IPS-18a (cell line): Measurements from ENCODE around the gene BICRA.
A peak's percentile ranks its signal among the peaks of the same experiment; 100 is the strongest.
"Not testable (repeated sequence)": the region's sequence is repeated elsewhere in the genome, so short reads cannot be mapped to it uniquely, and the experiment has no call there.

Experiments used
- H3K27ac ChIP-seq: one replicate; pipeline ENCODE4 v1.5.1; 2013; ENCODE audit warnings: low read length
- H3K27me3 ChIP-seq: one replicate; pipeline ENCODE4 v1.6.1; 2013; ENCODE audit warnings: mild to moderate bottlenecking, low read length; ENCODE audit not compliant: control insufficient read depth, insufficient read depth
- H3K36me3 ChIP-seq: one replicate; pipeline ENCODE4 v1.6.1; 2013; ENCODE audit warnings: low read depth, low read length; ENCODE audit not compliant: control insufficient read depth
- H3K4me1 ChIP-seq: one replicate; pipeline ENCODE4 v1.6.1; 2013; ENCODE audit warnings: low read depth, low read length; ENCODE audit not compliant: control insufficient read depth
- H3K4me3 ChIP-seq: one replicate; pipeline ENCODE4 v1.5.1; 2013; ENCODE audit warnings: low read length
- H3K9ac ChIP-seq: one replicate; pipeline ENCODE4 v1.6.1; 2013; ENCODE audit warnings: mild to moderate bottlenecking, low read length, moderate library complexity
- H3K9me3 ChIP-seq: one replicate; pipeline ENCODE4 v1.6.1; 2013; ENCODE audit warnings: low read depth, low read length; ENCODE audit not compliant: control insufficient read depth

The BICRA gene

GRCh38 chr19:47729799-47730520 lies 121.0 kb downstream of the BICRA start:
- Histone ChIP-seq H3K9me3 (no peaks in the 10 kb centered on the region), H3K4me1 (peaks cover 3% of the 10 kb centered on the region), H3K9ac (peak overlapping the region; percentile 46), H3K27ac (no peak overlapping the region), H3K36me3 (no peaks in the 10 kb centered on the region), H3K4me3 (peak overlapping the region; percentile 64), H3K27me3 (no peaks in the 10 kb centered on the region)

DNA sequence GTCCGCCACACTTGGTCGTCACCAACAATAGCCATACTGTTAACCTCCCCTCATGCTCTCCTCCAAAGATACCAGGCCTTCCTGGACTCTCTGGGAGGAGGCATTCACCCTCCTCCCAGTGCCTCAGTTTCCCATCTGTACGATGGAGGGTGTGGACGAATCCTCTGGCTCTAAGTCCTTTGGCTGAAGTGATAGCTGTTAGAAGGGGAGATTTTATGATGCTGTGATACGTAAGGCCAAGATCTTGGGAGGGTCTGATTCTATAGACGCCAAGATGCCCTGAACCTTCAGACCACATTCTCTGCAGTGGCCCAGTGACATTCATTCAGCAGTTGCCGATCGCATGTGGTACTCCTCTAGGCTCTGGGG lies 121.6 kb downstream of the BICRA start:
- Histone ChIP-seq H3K4me3 (no peak overlapping the region), H3K27me3 (no peaks in the 10 kb centered on the region), H3K9ac (no peak overlapping the region), H3K9me3 (no peaks in the 10 kb centered on the region), H3K36me3 (no peaks in the 10 kb centered on the region), H3K4me1 (peaks cover 3% of the 10 kb centered on the region), H3K27ac (no peak overlapping the region)

DNA sequence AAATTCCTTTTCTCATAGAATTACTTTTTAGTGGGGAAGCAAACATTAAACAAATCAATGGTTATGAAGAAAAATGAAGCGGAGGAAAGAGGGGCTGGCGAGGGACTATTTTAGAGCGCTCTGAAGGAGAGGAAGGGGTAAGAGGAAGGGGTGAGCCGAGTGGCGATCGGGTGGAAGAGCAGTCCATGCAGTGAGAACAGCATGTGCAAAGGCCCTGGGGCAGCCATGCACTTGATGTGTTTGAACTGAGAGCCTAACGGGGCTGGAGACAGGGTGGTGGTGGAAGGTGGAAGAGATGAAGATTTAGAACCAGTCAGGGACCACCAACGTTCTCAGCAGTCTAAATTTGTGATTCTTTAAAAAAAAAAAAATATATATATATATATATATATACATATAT lies 122.0 kb downstream of the BICRA start:
- H3K36me3 ChIP-seq, result no peaks in the 10 kb centered on the region
- peaks cover 3% of the 10 kb centered on the region for H3K4me1 ChIP-seq
- no peak overlapping the region for H3K4me3 ChIP-seq
- no peaks in the 10 kb centered on the region for H3K9me3 ChIP-seq
- H3K9ac ChIP-seq, result no peak overlapping the region
- H3K27me3 ChIP-seq, result no peaks in the 10 kb centered on the region
- H3K27ac ChIP-seq, result no peak overlapping the region

- no peak overlapping the region for H3K4me3 ChIP-seq
- H3K4me1 ChIP-seq, result no peaks in the 10 kb centered on the region
- no peak overlapping the region for H3K9ac ChIP-seq
- H3K27ac ChIP-seq, result no peak overlapping the region
- H3K27me3 ChIP-seq, result no peaks in the 10 kb centered on the region
- H3K9me3 ChIP-seq, result no peaks in the 10 kb centered on the region
- H3K36me3 ChIP-seq, result no peaks in the 10 kb centered on the region
Observed at GRCh38 chr19:47735131-47735530, 126.2 kb downstream of the BICRA start.

- no peaks in the 10 kb centered on the region for H3K9me3 ChIP-seq
- H3K4me1 ChIP-seq, result no peaks in the 10 kb centered on the region
- H3K36me3 ChIP-seq, result no peaks in the 10 kb centered on the region
- H3K9ac ChIP-seq, result no peak overlapping the region
- H3K4me3 ChIP-seq, result no peak overlapping the region
- no peaks in the 10 kb centered on the region for H3K27me3 ChIP-seq
- no peak overlapping the region for H3K27ac ChIP-seq
Observed at GRCh38 chr19:47740866-47741519, 132.1 kb downstream of the BICRA start.

DNA sequence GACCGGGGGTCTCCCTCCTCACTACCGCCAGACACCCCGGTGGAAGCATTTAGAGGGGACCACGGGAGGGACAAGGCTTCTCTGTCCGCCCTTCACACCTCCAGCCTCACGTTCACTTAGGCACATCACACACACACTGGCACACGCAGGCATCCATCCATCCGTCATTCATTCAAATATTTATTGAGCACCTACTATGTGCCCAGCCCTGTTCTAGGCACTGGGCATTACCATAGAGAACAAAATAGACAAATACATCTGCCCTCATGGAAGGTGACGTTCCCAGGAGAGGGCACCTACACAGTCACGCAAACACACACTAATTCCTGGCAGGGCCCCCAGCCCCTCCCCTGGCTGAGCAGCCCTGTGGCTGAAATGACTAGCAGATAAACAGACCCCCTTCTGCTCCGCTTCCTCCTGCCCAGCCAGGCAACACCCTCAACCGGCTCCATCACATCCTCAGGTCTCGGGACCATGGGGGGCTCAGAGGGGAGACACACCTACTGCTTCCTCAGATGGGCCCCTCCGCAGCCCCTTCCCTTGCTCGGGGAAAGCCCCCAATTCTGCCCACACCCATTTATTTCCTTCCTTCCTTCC lies 132.7 kb downstream of the BICRA start:
- Histone ChIP-seq H3K27me3 (no peaks in the 10 kb centered on the region), H3K36me3 (no peaks in the 10 kb centered on the region), H3K9me3 (no peaks in the 10 kb centered on the region), H3K4me1 (no peaks in the 10 kb centered on the region), H3K9ac (no peak overlapping the region), H3K27ac (no peak overlapping the region), H3K4me3 (no peak overlapping the region)

DNA sequence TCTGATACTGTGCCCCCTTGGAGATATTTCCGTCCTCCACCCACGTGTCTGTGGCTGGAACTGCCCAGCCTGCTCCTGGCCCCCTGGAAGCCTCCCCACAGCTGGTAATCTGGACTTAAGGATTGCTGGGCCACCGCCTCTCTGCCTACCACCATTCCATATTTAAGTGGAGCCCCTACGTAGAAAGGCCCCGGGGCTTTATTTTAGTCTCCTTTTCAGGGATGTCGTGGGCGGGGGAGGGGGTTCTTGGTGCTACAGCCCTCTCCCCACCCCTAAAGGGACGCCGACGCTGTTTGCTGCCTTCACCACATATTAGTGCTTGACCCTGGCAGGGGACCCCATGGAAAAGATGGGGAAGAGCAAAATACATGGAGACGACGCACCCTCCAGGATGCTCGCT lies 133.7 kb downstream of the BICRA start:
- no peaks in the 10 kb centered on the region for H3K4me1 ChIP-seq
- no peaks in the 10 kb centered on the region for H3K9me3 ChIP-seq
- no peaks in the 10 kb centered on the region for H3K27me3 ChIP-seq
- peak overlapping the region; percentile 22 for H3K9ac ChIP-seq
- peak overlapping the region; percentile 58 for H3K4me3 ChIP-seq
- H3K36me3 ChIP-seq, result peaks cover 8% of the 10 kb centered on the region
- no peak overlapping the region for H3K27ac ChIP-seq

DNA sequence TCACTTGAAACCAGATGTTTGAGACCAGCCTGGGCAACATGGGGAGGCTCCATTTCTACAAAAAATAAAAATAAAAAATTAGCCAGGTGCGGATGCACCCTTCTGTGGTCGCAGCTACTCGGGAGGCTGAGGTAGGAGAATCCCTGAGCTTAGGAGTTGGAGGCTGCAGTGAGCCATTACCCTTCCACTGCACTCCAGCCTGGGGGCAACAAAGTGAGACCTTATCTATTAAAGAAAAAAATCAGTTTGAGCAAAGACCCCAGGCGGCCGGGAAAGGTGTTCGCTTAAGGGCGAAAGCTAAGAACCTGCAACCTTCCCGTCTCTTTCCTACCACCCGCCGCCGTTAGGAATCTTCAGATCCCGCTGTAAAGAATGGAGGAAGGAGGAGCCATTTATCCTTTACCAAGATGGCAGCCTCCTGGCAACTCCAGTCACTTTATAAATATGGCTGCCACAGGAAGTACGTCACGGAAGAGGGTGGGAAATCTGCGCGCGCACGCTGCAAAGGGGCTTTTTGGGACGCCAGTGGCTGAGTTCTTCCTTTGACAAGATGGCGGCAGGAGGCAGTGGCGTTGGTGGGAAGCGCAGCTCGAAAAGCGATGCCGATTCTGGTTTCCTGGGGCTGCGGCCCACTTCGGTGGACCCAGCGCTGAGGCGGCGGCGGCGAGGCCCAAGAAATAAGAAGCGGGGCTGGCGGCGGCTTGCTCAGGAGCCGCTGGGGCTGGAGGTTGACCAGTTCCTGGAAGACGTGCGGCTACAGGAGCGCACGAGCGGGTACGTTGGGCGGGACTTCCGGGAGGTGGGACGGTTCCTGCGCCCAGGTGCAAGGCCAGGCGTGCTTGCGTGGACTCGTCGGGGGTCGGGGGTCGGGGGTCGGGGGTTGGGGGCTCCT lies 136.3 kb downstream of the BICRA start, which contains the start of gene NOP53:
NOP53 (plus strand) TSS at position 537 of the 892 bp plus-strand sequence; CDS start at position 551, 14 bp downstream.
- no peaks in the 10 kb centered on the region for H3K27me3 ChIP-seq
- peak within 1 kb of the TSS; percentile 84 for H3K4me3 ChIP-seq
- H3K27ac ChIP-seq, result peak within 1 kb of the TSS; percentile 94
- H3K9me3 ChIP-seq, result no peaks in the 10 kb centered on the region
- no peaks in the 10 kb centered on the region for H3K4me1 ChIP-seq
- peak within 1 kb of the TSS; percentile 94 for H3K9ac ChIP-seq
- H3K36me3 ChIP-seq, result peaks cover 32% of the 10 kb centered on the region

GRCh38 chr19:47746129-47746528 lies 137.2 kb downstream of the BICRA start:
- H3K36me3 ChIP-seq, result peaks cover 41% of the 10 kb centered on the region
- not testable (repeated sequence) for H3K27me3 ChIP-seq, H3K27ac ChIP-seq, H3K9me3 ChIP-seq, H3K4me1 ChIP-seq
- peak overlapping the region; percentile 94 for H3K9ac ChIP-seq
- peak overlapping the region; percentile 84 for H3K4me3 ChIP-seq

- Histone ChIP-seq H3K27me3 (no peaks in the 10 kb centered on the region), H3K36me3 (peaks cover 70% of the 10 kb centered on the region), H3K4me3 (no peak overlapping the region), H3K4me1 (no peaks in the 10 kb centered on the region), H3K9ac (no peak overlapping the region), H3K27ac (no peak overlapping the region), H3K9me3 (no peaks in the 10 kb centered on the region)
Observed at GRCh38 chr19:47749326-47749725, 140.4 kb downstream of the BICRA start.

- Histone ChIP-seq H3K9ac (no peak overlapping the region), H3K36me3 (peaks cover 73% of the 10 kb centered on the region), H3K27me3 (no peaks in the 10 kb centered on the region), H3K4me3 (no peak overlapping the region), H3K27ac (no peak overlapping the region), H3K4me1 (no peaks in the 10 kb centered on the region), H3K9me3 (no peaks in the 10 kb centered on the region)
Observed at GRCh38 chr19:47750752-47751151, 141.8 kb downstream of the BICRA start.
